Measurements from ENCODE around the gene USP22. TPM values are rescaled to one million over a fixed set of nuclear protein-coding genes. Genes with fewer than 3 reads are reported as not detected.

Gene USP22
- polyA plus RNA-seq, 1 donor (not counting 4 experiments of a cell fraction or from before 2014, with no cell fraction given), result 111 TPM

- H3K36me3 ChIP-seq (ENCODE audit: control insufficient read depth in 2 of 2, extremely low read depth in 1 of 2, insufficient read depth in 2 of 2, low read length in 2 of 2), result peaks cover 66 to 79% of the 10 kb centered on the region in 2 experiments
- no peak for FAIRE-seq
Observed at GRCh38 chr17:21008992-21009671, 33.7 kb downstream of the USP22 start.

GRCh38 chr17:21008160-21008915, 34.5 kb downstream of the USP22 start:
- dilution Hi-C loops (cut with MboI; ENCODE audit: extremely low pct_ligation_motif_present, low sequenced_read_pairs), result no loop called here
- Histone ChIP-seq H3K9me1 (ENCODE audit: control insufficient read depth, extremely low read depth, insufficient read depth, low read length) (no peaks in the 10 kb centered on the region), H3K27ac (ENCODE audit: control insufficient read depth, insufficient read depth, low read length) (no peak overlapping the region), H2AFZ (ENCODE audit: control insufficient read depth, low read length) (no peak overlapping the region), H3K4me3 (ENCODE audit: control insufficient read depth in 2 of 3, extremely low read depth in 1 of 3, insufficient read depth in 2 of 3, low read depth in 1 of 3, low read length in 3 of 3) (no peak overlapping the region), H3K4me1 (ENCODE audit: control insufficient read depth, extremely low read depth, insufficient read depth, low read length) (no peaks in the 10 kb centered on the region), H3K36me3 (ENCODE audit: control insufficient read depth in 2 of 2, extremely low read depth in 1 of 2, insufficient read depth in 2 of 2, low read length in 2 of 2) (peaks cover 70 to 86% of the 10 kb centered on the region in 2 experiments), H4K20me1 (ENCODE audit: control insufficient read depth, extremely low read depth, insufficient read depth, low read length) (peaks cover 21% of the 10 kb centered on the region), H3K9me3 (ENCODE audit: control insufficient read depth, low read depth, low read length) (no peaks in the 10 kb centered on the region), H3K4me2 (ENCODE audit: control insufficient read depth, extremely low read depth, insufficient read depth, low read depth, low read length) (no peak overlapping the region), H3K79me2 (ENCODE audit: control insufficient read depth, insufficient read depth, low read length) (peaks cover 40% of the 10 kb centered on the region), H3K9ac (ENCODE audit: control insufficient read depth, extremely low read depth, insufficient read depth, low read length) (no peak overlapping the region), H3K27me3 (ENCODE audit: control insufficient read depth, extremely low read depth, insufficient read depth, low read length) (no peaks in the 10 kb centered on the region)
- FAIRE-seq (no peak), DNase-seq (ENCODE audit: low read depth, low spot score) (no peak)
- no peak for TF ChIP-seq EZH2 (IDR thresholded peaks at IDR 0.05; ENCODE audit: low read length)
- TF ChIP-seq CTCF (optimal IDR thresholded peaks at IDR 0.05 in 1 of 3, IDR thresholded peaks at IDR 0.05 in 1 of 3, conservative IDR thresholded peaks at IDR 0.05 in 1 of 3; ENCODE audit: extremely low read depth in 1 of 3, insufficient read depth in 2 of 3, low read length in 3 of 3), result no peak

More at GRCh38 chr17:21008992-21009671, 33.7 kb downstream of the USP22 start:
- H3K27me3 ChIP-seq (ENCODE audit: control insufficient read depth, extremely low read depth, insufficient read depth, low read length), result no peaks in the 10 kb centered on the region
- H2AFZ ChIP-seq (ENCODE audit: control insufficient read depth, low read length), result no peak overlapping the region
- H3K4me3 ChIP-seq (ENCODE audit: control insufficient read depth in 2 of 3, extremely low read depth in 1 of 3, insufficient read depth in 2 of 3, low read depth in 1 of 3, low read length in 3 of 3), result no peak overlapping the region
- peaks cover 38% of the 10 kb centered on the region for H3K79me2 ChIP-seq (ENCODE audit: control insufficient read depth, insufficient read depth, low read length)
- no peaks in the 10 kb centered on the region for H3K9me1 ChIP-seq (ENCODE audit: control insufficient read depth, extremely low read depth, insufficient read depth, low read length)
- no peak for DNase-seq (ENCODE audit: low read depth, low spot score)
- dilution Hi-C loops (cut with MboI; ENCODE audit: extremely low pct_ligation_motif_present, low sequenced_read_pairs), result no loop called here
- no peaks in the 10 kb centered on the region for H3K4me1 ChIP-seq (ENCODE audit: control insufficient read depth, extremely low read depth, insufficient read depth, low read length)
- peaks cover 20% of the 10 kb centered on the region for H4K20me1 ChIP-seq (ENCODE audit: control insufficient read depth, extremely low read depth, insufficient read depth, low read length)
- no peak overlapping the region for H3K4me2 ChIP-seq (ENCODE audit: control insufficient read depth, extremely low read depth, insufficient read depth, low read depth, low read length)
- no peak overlapping the region for H3K9ac ChIP-seq (ENCODE audit: control insufficient read depth, extremely low read depth, insufficient read depth, low read length)
- H3K9me3 ChIP-seq (ENCODE audit: control insufficient read depth, low read depth, low read length), result no peaks in the 10 kb centered on the region
- no peak for TF ChIP-seq CTCF (optimal IDR thresholded peaks at IDR 0.05 in 1 of 3, IDR thresholded peaks at IDR 0.05 in 1 of 3, conservative IDR thresholded peaks at IDR 0.05 in 1 of 3; ENCODE audit: extremely low read depth in 1 of 3, insufficient read depth in 2 of 3, low read length in 3 of 3)
- no peak for TF ChIP-seq EZH2 (IDR thresholded peaks at IDR 0.05; ENCODE audit: low read length)
- H3K27ac ChIP-seq (ENCODE audit: control insufficient read depth, insufficient read depth, low read length), result no peak overlapping the region

All from keratinocyte (primary cell).